Brain microvascular endothelial cell (primary cell): Measurements from ENCODE around the gene TCF4.

Source experiments
- DNase-seq: peaks from one replicate; pipeline ENCODE4 v3.0.0-alpha.2; 2020
- H3K27ac ChIP-seq: fragments of 250-450 bp; sonication (Bioruptor Pico); 2 replicates; pipeline ENCODE4 v1.5.1; 2020; ENCODE audit warnings: mild to moderate bottlenecking, moderate library complexity
- H3K27me3 ChIP-seq: fragments of 250-450 bp; sonication (Bioruptor Pico); replicated peaks from 2 replicates; pipeline ENCODE4 v1.5.1; 2020; ENCODE audit warnings: mild to moderate bottlenecking
- H3K36me3 ChIP-seq: fragments of 250-450 bp; sonication (Bioruptor Pico); replicated peaks from 2 replicates; pipeline ENCODE4 v1.5.1; 2020; ENCODE audit warnings: mild to moderate bottlenecking
- H3K4me3 ChIP-seq: 2 replicates; pipeline ENCODE4 v1.5.1; 2011; ENCODE audit warnings: low read depth, mild to moderate bottlenecking, control low read depth, low read length, moderate library complexity
- CTCF ChIP-seq: IDR thresholded peaks from 2 replicates; pipeline ENCODE4 v1.5.1; 2011; ENCODE audit warnings: low read depth, mild to moderate bottlenecking, moderate library complexity, low read length, control low read depth, inconsistent platforms; ENCODE audit errors: missing control alignments
- in situ Hi-C: cut with HindIII; loops from 2 replicates; pipeline ENCODE4 v1.10.0; 2017; ENCODE audit warnings: low sequenced_read_pairs, low pct_ligation_motif_present

TCF4 gene

GRCh38 chr18:55384551-55385275 lies 203.3 kb downstream of the TCF4 start:
- Histone ChIP-seq H3K4me3 (no peak overlapping the region), H3K27me3 (no peaks in the 10 kb centered on the region), H3K27ac (no peak overlapping the region), H3K36me3 (no peaks in the 10 kb centered on the region)
- TF ChIP-seq CTCF: peak; percentile 91
- peak; percentile 45 for DNase-seq
- in situ Hi-C loops: no loop called here

GRCh38 chr18:55384115-55384514 lies 203.9 kb downstream of the TCF4 start:
- Histone ChIP-seq H3K27me3 (no peaks in the 10 kb centered on the region), H3K36me3 (no peaks in the 10 kb centered on the region), H3K4me3 (no peak overlapping the region), H3K27ac (no peak overlapping the region)
- no peak for DNase-seq
- in situ Hi-C loops: no loop called here
- TF ChIP-seq CTCF: no peak

GRCh38 chr18:55382277-55382805 lies 205.7 kb downstream of the TCF4 start:
- Histone ChIP-seq H3K27ac (no peak overlapping the region), H3K36me3 (no peaks in the 10 kb centered on the region), H3K4me3 (no peak overlapping the region), H3K27me3 (no peaks in the 10 kb centered on the region)
- TF ChIP-seq CTCF: no peak
- in situ Hi-C loops: no loop called here
- DNase-seq: no peak

GRCh38 chr18:55381277-55381676 lies 206.7 kb downstream of the TCF4 start:
- Histone ChIP-seq H3K36me3 (no peaks in the 10 kb centered on the region), H3K4me3 (no peak overlapping the region), H3K27me3 (no peaks in the 10 kb centered on the region), H3K27ac (no peak overlapping the region)
- TF ChIP-seq CTCF: no peak
- in situ Hi-C loops: no loop called here
- peak; percentile 45 for DNase-seq

GRCh38 chr18:55380589-55380988 lies 207.4 kb downstream of the TCF4 start:
- Histone ChIP-seq H3K4me3 (no peak overlapping the region), H3K27me3 (no peaks in the 10 kb centered on the region), H3K36me3 (no peaks in the 10 kb centered on the region), H3K27ac (no peak overlapping the region)
- in situ Hi-C loops: no loop called here
- no peak for TF ChIP-seq CTCF
- DNase-seq: no peak

- in situ Hi-C loops: no loop called here
Observed at GRCh38 chr18:55376387-55376786, 211.6 kb downstream of the TCF4 start.

More at GRCh38 chr18:55376387-55376786, 211.6 kb downstream of the TCF4 start:
- no peak for TF ChIP-seq CTCF
- H3K4me3 ChIP-seq: no peak overlapping the region
- no peak overlapping the region for H3K27ac ChIP-seq
- H3K27me3 ChIP-seq: no peaks in the 10 kb centered on the region
- DNase-seq: no peak
- H3K36me3 ChIP-seq: no peaks in the 10 kb centered on the region
